ENCODE measurements around the gene LGALS12.

DNA sequence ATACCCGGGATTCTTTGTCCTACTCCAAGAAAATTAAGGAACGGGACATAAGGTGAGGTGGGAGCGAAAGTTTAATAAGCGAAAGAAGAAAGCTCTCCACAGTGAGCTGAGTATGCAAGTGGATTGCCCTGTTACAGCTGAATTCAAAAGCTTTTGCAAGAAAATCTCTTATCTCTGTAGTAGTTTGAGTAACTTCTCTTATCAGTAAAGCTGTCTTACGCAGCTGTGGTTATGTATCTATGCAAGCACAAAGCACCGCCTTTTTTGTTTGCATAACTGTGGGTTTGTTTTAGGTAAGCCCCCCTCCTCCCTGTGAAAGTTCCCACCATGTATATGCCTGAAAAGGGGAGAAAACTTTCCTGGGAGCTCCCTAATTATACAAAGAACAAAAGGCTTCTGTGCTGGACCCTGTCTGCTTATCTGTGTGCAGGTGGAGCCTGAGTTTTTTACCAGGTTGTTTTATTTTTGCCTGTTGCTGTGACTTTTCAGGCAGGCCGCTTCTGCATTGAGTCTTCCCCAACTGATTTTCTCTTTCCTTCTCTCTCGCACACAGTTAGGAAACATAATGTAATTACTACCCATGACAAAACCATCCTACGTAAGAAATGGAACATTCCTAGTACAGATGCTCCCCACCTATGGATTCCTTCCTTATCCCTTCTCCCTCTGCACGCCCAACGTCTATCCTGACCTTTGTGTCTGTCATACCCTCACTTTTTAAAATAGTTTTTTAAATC, 14.1 kb upstream of the LGALS12 start:
- TF ChIP-seq, protein P1, sequence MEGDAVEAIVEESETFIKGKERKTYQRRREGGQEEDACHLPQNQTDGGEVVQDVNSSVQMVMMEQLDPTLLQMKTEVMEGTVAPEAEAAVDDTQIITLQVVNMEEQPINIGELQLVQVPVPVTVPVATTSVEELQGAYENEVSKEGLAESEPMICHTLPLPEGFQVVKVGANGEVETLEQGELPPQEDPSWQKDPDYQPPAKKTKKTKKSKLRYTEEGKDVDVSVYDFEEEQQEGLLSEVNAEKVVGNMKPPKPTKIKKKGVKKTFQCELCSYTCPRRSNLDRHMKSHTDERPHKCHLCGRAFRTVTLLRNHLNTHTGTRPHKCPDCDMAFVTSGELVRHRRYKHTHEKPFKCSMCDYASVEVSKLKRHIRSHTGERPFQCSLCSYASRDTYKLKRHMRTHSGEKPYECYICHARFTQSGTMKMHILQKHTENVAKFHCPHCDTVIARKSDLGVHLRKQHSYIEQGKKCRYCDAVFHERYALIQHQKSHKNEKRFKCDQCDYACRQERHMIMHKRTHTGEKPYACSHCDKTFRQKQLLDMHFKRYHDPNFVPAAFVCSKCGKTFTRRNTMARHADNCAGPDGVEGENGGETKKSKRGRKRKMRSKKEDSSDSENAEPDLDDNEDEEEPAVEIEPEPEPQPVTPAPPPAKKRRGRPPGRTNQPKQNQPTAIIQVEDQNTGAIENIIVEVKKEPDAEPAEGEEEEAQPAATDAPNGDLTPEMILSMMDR (IDR thresholded peaks at IDR 0.05; ENCODE audit: insufficient read depth, low read length, poor library complexity, severe bottlenecking), result no peak
- TF ChIP-seq EZH2phosphoT487 (conservative IDR thresholded peaks at IDR 0.05; ENCODE audit: low read length), result no peak

Data from SU-DHL-6 (cell line).